Activated CD8-positive, alpha-beta memory T cell treated with anti-CD3 and anti-CD28 coated beads for 48 hours (primary cell): Measurements from ENCODE around the gene YTHDC2.
A peak's percentile ranks its signal among the peaks of the same experiment; 100 is the strongest.

Experiments
- DNase-seq, 3 experiments: peaks; one replicate each; pipeline ENCODE4 v3.0.0-alpha.2; 2020; ENCODE audit warnings: low read depth in 2 of 3, low spot score in 2 of 3

The YTHDC2 gene

GRCh38 chr5:113513384-113514288 lies at the start of gene YTHDC2:
Gene YTHDC2, plus strand, starts transcription at chr5:113513694. Its CDS starts 202 bp downstream, at chr5:113513896.
- DNase-seq = peak; percentile 72 to 74 (median 73)

- no peak for DNase-seq
Observed at GRCh38 chr5:113474100-113474728, 39.3 kb upstream of the YTHDC2 start.

- DNase-seq = no peak
Observed at GRCh38 chr5:113478691-113479090, 34.8 kb upstream of the YTHDC2 start.

GRCh38 chr5:113480243-113480642 lies 33.3 kb upstream of the YTHDC2 start:
- DNase-seq = no peak

DNA sequence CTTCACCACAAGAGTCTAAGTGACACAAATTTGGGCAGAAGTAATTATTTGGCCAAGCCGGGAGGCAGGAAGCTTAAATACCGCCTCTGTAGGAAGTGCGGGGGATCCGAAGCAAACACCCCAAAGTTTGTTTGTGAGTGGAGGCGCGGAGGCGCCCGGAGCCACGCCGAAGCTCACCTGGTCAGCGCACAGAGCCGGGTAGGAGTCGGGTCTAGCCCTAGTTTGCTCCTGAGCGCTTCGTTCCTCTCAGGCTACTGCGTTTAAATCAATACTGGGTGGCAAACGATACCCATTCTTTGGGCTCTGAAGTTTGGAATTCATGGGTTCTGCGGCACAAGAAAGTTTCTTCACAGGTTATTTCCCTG lies 26.1 kb upstream of the YTHDC2 start:
- DNase-seq = no peak

DNA sequence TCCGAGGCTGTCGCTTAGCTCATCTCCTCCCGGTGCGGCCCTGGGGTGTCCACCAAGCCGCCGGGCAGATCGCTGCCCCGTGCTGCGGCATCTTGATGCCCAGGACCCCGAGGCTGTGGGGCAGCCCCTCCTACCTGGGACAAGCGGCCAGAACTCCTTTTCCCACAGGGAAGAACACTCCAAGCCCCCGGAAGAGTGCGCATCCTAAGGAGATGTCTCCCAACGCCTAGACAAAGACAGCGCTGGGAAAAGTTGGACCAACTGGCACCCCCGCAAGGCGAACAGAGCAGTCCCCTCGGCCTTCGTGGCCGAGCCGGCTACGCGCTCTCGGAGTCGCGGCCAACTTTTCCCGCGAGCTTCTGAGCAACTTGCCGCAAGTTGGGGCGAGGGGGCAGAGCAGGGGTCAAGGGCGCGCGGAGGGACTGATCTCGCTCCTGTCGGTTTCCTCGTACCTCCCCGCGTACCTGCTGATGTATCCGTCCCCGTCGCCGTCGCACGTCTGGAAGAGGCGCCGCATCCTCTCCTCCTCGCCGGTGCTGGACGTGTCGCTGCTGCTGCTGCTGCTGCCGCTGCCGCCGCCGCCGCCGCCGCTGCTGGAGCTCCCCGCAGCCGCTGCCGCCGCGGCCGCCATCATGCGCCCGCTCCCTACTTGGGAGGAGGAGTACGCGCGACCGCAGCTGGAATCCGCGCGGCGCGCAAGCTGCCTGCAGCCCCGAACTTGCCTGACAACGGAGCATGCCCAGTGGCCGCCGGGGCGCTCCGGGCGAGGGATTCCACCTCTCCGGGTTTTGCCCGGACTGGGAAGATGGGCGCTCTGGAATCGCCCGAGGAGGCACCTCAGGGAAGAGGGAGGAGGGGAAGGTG lies 25.5 kb upstream of the YTHDC2 start, which contains the start of gene MCC:
MCC (minus strand) TSS at position 673 of the 864 bp plus-strand sequence.
- DNase-seq = peak in 1 of 3 experiments; percentile 5

DNA sequence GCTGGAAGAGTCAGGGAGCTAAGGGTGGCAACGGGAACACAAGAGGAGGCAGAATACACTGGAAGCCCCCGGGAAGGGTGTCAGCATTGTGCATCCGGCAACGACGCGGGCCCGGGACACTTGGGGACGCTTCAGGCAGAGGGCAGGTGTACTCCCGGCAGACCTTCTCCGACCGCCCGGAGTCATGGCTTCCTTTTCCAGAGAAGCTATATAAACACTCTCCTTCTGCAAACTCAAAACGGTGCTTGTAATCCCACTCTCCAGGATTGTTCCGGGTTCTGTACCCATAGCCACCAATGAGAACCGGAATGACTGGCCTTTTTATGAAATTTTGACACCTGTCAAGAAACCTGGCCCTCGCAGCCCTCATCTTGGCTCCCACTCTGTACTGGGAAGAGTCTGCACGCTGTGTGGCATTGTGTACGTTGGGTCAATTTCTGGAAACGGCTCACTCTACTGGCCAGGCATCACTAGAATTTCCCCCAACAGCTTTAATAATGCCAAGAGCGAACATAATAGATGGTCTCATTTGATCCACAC lies 24.8 kb upstream of the YTHDC2 start:
- no peak for DNase-seq

DNA sequence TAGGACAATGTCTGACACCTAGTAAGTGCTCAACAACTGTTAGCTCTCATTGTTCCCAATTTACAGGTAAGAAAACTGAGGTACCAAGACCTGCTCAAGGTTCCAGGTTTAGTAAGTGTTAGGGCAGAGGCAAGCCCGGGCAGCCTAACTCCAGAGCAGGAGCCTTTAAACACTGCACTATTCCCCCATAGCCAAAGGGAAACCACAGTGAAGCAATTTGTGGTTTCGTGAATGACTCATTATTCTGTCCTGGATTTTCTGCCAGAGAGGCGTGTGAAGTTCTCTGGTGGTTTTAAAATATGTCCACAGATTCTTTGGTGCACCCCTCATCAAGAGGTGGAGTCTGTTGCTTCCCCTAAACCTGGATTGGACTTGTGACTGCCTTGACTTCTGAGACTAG lies 24.2 kb upstream of the YTHDC2 start:
- DNase-seq = no peak

DNA sequence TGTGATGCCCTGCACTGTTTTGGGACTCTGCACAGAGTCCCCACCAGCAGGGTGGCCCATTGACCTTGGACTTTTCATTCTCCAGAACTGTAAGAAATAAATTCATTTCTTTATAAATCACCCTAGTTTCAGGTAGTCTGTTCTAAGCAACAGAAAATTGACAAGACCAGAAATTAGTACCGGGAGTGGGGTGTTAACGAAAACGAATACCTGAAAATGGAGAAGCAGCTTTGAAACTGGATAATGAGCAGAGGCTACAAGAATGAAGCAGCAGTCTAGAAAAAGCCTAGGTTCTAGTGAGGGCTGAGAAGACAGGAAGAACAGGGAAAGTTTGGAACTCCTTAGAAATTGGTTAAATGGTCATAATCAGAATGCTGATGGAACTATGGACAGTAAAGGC lies 23.2 kb upstream of the YTHDC2 start:
- no peak for DNase-seq

DNA sequence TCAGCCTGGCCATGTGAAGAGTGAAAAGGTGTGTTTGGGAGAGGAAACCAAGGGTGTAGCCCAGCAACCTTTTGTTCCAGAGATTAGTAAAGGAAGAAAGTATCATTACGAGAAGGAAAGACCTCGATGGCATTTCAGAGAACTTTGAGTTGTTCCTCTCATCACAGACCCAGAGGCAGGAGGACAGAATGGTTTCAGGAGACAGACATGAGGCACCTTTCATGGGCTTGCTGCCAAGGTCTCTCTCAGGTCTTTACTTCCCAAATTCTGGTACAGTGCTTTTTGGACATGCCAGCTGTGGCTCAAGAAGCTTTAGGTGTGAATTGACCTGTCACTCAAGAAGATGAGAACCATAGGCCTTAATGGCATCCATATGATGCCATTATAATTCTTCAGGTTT lies 22.5 kb upstream of the YTHDC2 start:
- no peak for DNase-seq

- DNase-seq = no peak
Observed at GRCh38 chr5:113493446-113493845, 20.0 kb upstream of the YTHDC2 start.

- no peak for DNase-seq
Observed at GRCh38 chr5:113495422-113495841, 18.1 kb upstream of the YTHDC2 start.

- no peak for DNase-seq
Observed at GRCh38 chr5:113502073-113502472, 11.4 kb upstream of the YTHDC2 start.

DNA sequence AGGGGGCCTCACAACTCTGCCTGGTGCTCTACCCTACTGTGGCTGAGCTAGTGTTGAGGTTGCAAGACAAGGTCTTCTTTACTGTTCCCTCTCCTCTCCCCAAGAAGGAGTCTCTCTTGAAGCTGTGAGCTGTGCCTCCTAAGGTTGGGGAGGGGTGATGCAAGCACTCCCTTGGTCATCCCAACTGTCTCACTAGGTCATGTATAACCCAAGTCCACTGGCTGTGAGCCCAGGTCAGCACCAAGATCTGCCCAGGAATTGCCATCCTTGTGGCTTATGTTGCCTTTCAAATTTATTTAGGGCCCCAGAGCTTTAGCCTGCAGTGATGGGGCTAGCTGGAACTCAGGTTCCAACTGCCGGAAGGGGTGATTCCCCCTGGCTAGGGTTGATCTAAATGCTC lies 10.3 kb upstream of the YTHDC2 start:
- DNase-seq = no peak

DNA sequence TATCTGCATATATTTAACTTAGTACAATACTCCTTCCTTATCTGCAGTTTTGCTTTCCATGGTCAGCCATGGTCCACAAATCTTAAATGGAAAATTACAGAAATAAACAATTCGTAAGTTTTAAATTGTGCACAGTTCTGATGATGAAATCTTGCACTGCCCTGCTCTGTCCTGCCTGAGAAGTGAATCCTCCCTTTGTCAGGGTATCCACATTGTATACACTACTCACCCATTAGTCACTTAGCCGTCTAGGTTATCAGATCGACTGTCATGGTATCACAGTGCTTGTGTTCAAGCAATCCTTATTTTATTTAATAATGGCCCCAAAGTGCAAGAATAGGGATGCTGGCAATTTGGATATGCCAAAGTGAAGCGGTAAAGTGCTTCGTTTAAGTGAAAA lies 8.3 kb upstream of the YTHDC2 start:
- DNase-seq = no peak

DNA sequence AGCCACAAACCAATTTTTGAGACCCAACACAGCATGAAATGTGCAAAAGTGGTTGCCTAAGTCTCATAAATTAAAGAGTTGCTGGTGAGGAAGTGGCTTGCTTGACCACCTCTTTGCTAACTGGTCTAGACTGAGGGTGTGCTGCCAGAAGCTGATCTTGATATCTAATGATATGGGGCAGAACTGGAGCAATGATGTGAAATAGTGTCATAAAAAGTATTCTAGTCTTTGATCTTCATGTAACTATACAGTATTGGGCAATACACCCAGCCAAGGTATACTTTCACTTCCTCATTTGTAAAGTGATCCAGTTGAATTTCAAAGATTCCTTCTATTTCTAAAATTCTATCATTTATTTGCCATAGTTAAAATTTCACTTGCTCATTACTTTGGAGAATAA lies 5.9 kb upstream of the YTHDC2 start:
- DNase-seq = no peak

DNA sequence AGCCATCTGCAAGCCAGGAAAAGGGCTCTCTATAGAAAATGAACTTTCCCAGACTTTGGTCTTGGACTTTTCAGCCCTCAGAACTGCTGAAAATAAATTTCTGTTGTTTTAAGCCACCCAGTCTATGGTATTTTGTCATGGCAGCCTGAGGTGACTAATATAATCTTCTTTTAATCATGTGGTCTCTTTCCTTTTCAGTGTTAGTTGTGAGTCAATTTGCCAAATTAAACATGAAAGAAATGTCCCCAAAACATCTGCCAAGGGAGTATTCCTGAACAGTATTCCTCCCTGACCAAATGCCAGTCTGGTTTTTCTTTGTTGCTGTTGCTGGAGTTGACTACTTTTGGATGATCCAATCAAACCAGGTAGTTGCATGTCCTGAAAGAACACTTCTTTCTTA lies 4.7 kb upstream of the YTHDC2 start:
- no peak for DNase-seq

- no peak for DNase-seq
Observed at GRCh38 chr5:113510836-113511451, 2.5 kb upstream of the YTHDC2 start.

DNA sequence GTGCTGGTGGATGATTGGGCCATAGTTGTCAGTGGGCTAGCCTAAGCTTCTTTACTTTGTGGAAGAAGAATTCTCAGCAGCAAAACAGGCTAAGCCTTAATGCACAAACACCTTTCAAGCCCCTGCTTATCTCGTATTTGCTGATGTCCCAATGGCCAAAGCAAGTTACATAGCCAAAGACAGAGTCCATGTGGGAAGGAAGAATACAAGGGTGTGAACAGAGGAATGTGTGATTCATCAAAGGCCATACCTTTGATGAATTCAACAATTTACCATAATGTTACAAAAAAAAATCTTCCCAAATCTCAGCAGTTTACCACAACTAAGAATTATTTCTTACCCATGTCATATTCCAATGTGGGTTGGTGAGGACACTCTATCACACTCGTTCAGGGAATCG lies 1.2 kb upstream of the YTHDC2 start:
- no peak for DNase-seq

DNA sequence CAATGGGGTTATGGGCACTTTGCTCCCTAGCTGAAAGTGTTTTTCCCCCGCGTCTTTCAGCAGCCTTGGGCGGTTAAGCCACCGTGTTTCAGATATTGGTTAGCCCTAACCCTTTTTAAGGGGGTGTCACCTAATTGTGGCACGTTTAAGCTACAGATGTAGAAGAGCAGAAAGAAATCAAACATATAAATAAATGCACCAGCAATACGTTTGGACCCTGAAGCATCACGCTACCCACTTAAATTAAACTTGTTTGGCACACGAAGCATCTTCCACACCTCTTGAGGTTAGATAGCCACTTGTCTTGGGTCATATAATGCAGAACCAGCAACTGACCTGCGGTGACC lies 768 bp downstream of the YTHDC2 start:
- no peak for DNase-seq

- no peak for DNase-seq
Observed at GRCh38 chr5:113518884-113519283, 5.4 kb downstream of the YTHDC2 start.
